Measurements from ENCODE around the gene LVRN. TPM values are rescaled to one million over a fixed set of nuclear protein-coding genes. Genes with fewer than 3 reads are reported as not detected.

LVRN gene
- total and polyA plus RNA-seq, 3 donors from 2014 or later: 0.99 to 6.1 (median 3.3) TPM

DNA sequence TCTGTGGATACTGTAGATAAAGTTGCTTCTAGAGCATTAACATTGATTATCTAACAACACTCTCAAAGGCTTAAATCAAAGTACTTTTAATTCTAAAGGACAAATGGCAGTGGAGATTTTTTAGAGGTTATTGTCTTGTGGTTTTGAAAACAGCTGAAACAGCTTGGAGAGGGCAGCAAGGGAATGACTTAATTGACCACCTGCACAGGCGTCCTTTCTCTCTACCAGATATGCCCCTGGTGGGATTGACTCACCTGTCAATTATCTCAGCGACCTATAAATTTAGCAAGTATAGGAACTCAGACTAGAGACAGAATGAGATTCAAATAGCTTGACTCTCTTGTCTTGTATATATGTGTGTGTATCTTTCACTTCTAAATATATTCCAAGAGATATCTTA is 83.5 kb downstream of the LVRN start:
- no peaks in the 10 kb centered on the region for H3K9me3 ChIP-seq
- intact Hi-C loops (cut with DNase I; ENCODE audit: low total_unique reads): no loop called here
- no peaks in the 10 kb centered on the region for H3K36me3 ChIP-seq (ENCODE audit: low read depth, missing control alignments)
- no peaks in the 10 kb centered on the region for H3K4me1 ChIP-seq
- no peaks in the 10 kb centered on the region for H3K27me3 ChIP-seq
- H3K27ac ChIP-seq: no peak overlapping the region
- no peak overlapping the region for H3K4me3 ChIP-seq
- no peak for TF ChIP-seq POLR2A (IDR thresholded peaks at IDR 0.05)
- 92 to 96% methylated on average over 2 of the region's 2 CpGs for WGBS, 2 donors
- no peak for DNase-seq

DNA sequence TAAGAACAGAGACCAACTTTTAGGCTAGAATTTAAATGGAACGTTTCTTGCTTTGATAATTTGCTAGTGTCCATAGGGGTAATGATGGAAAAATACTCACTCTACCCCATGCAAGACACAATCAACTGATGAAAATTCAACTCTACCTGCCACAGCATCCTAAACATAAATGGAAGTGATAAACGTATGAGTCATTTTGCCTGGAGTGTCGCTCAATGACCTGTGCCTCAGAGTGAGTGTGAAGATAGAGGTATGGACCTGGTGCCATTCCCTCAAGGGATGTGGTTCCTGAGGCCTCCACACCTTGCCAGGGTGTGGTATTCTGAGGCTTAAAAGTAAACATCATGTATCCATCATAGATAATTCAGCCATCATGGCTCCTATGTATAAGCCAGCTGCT is 84.0 kb downstream of the LVRN start:
- Histone ChIP-seq H3K27ac (no peak overlapping the region), H3K27me3 (no peaks in the 10 kb centered on the region), H3K4me3 (no peak overlapping the region), H3K4me1 (no peaks in the 10 kb centered on the region), H3K9me3 (no peaks in the 10 kb centered on the region), H3K36me3 (ENCODE audit: low read depth, missing control alignments) (no peaks in the 10 kb centered on the region)
- 88 to 90% methylated on average over 3 of the region's 3 CpGs for WGBS, 2 donors
- intact Hi-C loops (cut with DNase I; ENCODE audit: low total_unique reads): no loop called here
- DNase-seq: no peak
- TF ChIP-seq, protein P1, sequence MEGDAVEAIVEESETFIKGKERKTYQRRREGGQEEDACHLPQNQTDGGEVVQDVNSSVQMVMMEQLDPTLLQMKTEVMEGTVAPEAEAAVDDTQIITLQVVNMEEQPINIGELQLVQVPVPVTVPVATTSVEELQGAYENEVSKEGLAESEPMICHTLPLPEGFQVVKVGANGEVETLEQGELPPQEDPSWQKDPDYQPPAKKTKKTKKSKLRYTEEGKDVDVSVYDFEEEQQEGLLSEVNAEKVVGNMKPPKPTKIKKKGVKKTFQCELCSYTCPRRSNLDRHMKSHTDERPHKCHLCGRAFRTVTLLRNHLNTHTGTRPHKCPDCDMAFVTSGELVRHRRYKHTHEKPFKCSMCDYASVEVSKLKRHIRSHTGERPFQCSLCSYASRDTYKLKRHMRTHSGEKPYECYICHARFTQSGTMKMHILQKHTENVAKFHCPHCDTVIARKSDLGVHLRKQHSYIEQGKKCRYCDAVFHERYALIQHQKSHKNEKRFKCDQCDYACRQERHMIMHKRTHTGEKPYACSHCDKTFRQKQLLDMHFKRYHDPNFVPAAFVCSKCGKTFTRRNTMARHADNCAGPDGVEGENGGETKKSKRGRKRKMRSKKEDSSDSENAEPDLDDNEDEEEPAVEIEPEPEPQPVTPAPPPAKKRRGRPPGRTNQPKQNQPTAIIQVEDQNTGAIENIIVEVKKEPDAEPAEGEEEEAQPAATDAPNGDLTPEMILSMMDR (IDR thresholded peaks at IDR 0.05): no peak
- TF ChIP-seq POLR2A (IDR thresholded peaks at IDR 0.05): no peak

DNA sequence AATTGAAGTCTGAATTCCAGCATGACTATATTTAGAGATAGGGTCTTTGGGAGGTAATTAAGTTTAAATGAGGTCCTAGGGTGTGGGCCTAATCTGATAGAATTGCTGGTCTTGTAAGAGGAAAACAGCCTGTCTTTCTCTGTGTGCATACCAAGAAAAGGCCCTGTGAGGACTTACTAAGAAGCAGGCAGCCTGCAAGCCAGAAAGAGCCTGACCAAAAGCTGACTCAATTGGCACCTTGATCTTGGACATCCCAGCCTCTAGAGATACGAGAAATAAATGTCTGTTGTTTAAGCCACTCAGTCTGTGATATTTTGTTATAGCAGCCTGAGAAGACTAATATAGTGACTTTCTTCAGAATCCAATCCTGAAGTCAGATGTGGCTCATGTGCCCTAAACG is 84.5 kb downstream of the LVRN start:
- no peak for DNase-seq
- Histone ChIP-seq H3K27me3 (no peaks in the 10 kb centered on the region), H3K4me1 (no peaks in the 10 kb centered on the region), H3K4me3 (no peak overlapping the region), H3K36me3 (ENCODE audit: low read depth, missing control alignments) (no peaks in the 10 kb centered on the region), H3K27ac (no peak overlapping the region), H3K9me3 (no peaks in the 10 kb centered on the region)
- intact Hi-C loops (cut with DNase I; ENCODE audit: low total_unique reads): no loop called here
- TF ChIP-seq POLR2A (IDR thresholded peaks at IDR 0.05): no peak
- TF ChIP-seq, protein P1 (IDR thresholded peaks at IDR 0.05): no peak
- WGBS, 2 donors: 90 to 91% methylated on average over 2 of the region's 2 CpGs

DNA sequence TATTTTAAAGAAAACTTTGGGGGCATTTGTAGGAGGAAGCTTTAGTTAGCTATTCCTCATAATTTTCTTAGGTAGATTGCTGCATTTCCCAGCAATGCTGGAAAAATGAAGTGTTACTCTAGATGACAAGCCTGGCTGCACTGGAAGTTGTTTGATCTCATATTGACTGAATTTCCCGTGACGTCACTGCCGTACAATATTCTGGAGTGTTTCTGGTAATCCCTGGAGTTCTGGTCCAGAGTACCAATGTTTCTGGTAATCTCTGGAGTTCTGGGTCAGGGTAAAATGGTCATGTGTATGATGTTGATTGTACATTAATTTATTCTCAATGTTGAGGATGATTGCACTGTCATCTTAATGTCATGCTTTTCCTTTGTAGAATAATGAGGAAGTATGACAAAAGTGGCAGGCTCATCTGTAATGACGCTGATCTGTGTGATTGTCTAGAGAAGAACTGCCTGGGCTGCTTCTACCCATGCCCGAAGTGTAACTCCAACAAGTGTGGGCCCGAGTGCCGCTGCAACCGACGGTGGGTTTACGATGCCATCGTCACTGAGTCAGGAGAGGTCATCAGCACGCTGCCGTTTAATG is 96.2 kb downstream of the LVRN start:
- H3K9me3 ChIP-seq: no peaks in the 10 kb centered on the region
- DNase-seq: no peak
- H3K36me3 ChIP-seq (ENCODE audit: low read depth, missing control alignments): no peaks in the 10 kb centered on the region
- H3K27ac ChIP-seq: no peak overlapping the region
- intact Hi-C loops (cut with DNase I; ENCODE audit: low total_unique reads): no loop called here
- 85 to 86% methylated on average over 13 of the region's 13 CpGs for WGBS, 2 donors
- no peak overlapping the region for H3K4me3 ChIP-seq
- H3K4me1 ChIP-seq: no peaks in the 10 kb centered on the region
- H3K27me3 ChIP-seq: no peaks in the 10 kb centered on the region
- no peak for TF ChIP-seq POLR2A (IDR thresholded peaks at IDR 0.05)
- TF ChIP-seq, protein P1 (IDR thresholded peaks at IDR 0.05): no peak

DNA sequence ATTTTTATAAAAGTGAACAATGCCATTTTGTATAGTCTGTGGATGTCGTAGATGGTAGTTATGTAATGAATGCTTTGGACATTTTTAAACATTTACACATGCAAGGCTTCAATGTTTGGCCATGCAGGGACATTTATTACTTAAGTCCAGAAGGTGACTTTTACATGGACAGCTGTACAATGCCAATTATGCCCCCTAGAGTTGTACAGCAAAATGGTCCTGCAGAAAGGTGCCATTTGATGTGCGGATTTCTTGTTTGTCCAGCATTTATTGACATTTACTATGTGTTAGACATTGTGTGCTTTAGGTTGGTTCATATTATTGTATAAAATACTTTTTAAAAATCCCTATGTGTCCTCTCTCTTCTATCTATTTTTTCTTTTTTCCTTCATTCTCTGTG is 100.1 kb downstream of the LVRN start:
- no peak for DNase-seq
- Histone ChIP-seq H3K9me3 (no peaks in the 10 kb centered on the region), H3K4me1 (no peaks in the 10 kb centered on the region), H3K36me3 (ENCODE audit: low read depth, missing control alignments) (no peaks in the 10 kb centered on the region), H3K27me3 (no peaks in the 10 kb centered on the region), H3K4me3 (no peak overlapping the region), H3K27ac (no peak overlapping the region)
- WGBS, 2 donors: 91 to 97% methylated on average over 2 of the region's 2 CpGs
- TF ChIP-seq, protein P1 (IDR thresholded peaks at IDR 0.05): no peak
- no peak for TF ChIP-seq POLR2A (IDR thresholded peaks at IDR 0.05)
- intact Hi-C loops (cut with DNase I; ENCODE audit: low total_unique reads): no loop called here

All from testis (tissue), 3 donors.